Activated CD4-positive, alpha-beta T cell treated with anti-CD3 and anti-CD28 coated beads for 24 hours (primary cell): ENCODE measurements around the gene TRPV4.

Experiments used
- DNase-seq, 2 donors: peaks; one replicate each; pipeline ENCODE4 v3.0.0-alpha.2; 2020; ENCODE audit warnings: low read depth in 2 of 2

TRPV4 gene

GRCh38 chr12:109778684-109779083 is 54.5 kb downstream of the TRPV4 start:
- no peak for DNase-seq

DNA sequence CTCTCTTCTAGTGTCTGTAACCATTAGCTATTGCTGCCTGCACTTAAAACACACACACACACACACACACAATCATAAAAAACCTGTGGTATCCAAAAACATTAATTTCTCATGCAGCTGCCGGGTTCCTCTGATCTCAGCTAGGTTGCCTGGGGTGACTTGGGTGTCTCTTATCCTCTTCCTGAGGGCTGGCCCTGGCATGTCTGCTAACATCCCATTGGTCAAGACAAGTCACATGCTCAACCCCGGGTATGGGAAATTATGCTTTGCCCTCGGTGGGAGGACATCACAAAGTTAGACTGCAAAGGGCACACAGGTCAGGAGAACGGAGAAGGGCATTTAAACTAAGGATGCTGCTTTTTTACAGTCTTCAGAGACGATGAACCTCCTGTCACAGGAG is 55.7 kb downstream of the TRPV4 start:
- no peak for DNase-seq

GRCh38 chr12:109776624-109777023 is 56.6 kb downstream of the TRPV4 start:
- no peak for DNase-seq

GRCh38 chr12:109775172-109775881 is 57.9 kb downstream of the TRPV4 start:
- peak; percentile 63 to 65 for DNase-seq

DNA sequence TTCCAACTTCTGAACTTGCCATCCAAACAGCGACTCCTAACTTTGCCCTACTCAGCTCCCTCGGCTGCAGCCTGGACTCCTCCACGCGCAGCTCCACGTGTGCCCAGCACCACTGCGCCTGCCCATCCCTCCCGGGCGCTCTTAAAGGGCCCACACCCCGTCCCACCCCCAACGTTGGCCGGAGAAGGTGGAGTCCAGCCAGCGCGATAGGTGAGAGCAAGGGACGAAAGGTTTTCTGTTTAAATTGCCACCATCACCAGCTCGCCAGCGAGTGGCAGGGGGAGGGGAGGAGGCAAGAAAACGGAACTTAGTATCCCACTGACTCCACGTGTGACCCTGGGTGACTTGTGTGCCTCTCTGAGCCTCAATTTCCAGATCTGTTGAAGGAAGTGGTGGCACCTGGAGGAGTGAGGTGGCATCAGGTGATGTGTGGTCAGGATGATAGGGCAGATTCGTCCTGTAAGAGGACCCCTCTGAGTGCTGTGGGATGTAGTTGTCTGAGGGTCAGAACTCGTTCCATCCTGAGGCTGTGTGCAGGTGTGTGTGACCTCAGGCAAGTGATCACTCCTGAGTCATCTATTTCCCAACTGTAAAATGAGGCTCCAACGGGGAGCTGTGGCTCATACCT is 59.7 kb downstream of the TRPV4 start:
- DNase-seq, result no peak

DNA sequence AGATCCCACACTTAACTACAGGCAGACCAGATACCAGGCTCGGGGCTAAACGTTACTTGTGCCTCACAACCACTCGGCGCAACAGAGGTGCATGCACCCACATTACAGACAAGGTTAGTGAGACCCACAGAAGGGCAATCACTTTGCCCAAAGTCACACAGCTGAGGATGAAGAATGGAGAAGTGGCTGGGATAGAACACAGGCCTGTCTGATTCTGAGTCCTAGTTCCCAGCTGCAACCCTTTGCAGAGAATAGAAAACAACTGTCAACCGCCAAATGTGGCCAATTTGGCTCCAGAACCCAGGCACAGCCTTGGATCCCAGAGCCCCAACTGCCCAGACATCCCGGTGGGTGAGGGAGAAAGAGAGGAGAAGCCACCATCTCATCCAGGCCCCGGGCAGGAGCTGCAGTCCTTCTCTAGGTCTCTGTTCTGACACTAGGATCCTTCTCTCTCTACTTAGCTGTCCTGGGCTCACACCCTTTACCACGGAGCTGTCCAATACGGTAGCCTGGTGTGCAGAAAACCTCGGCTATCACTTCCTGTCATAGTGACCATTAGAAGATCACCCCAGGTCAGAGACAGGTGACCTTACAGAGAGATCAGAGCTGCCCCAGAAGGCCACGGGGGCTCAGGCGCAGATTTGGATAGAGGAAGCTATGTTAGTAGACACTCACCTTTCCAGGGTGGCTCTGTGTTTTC is 60.4 kb downstream of the TRPV4 start:
- DNase-seq, result no peak

GRCh38 chr12:109771746-109772621 is 61.2 kb downstream of the TRPV4 start:
- DNase-seq, result no peak

- DNase-seq, result no peak
These were observed 62.1 kb downstream of the TRPV4 start for GRCh38 chr12:109770861-109771670.

DNA sequence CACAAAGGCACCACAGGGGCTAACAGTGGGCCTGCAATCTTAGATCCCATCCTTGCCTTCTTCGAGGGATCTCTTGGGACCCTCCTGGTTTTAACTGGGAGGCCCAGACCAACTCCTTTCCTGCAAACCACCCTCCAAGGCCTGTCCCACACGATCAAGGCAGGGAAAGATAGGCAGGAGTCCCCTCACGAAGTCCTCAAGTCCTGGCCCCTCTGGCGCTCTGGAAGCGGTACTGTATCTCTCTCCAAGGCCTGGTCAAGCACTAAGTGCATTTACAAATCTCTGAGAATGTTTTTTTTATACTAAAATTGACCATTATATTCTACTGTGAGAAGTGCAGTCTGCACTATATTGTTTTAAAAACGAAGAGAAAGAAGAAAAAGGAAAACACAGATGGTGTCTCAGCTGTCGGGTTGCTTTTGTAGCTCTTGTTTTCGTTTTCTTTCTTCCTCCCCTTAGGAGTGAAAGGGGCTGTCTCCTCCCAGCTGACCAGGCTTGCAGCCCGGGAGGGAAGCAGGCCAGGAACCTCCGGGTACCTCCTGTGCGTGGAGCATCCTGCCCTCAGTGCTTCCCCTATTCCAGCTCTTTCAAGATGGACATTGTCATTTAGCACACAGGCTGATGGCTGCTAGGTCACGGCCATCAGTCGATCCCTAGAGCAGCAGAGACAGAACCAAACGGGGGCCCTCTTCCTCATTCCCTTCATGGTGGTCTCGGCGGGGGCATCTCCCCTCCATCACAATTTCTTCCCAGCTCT is 62.9 kb downstream of the TRPV4 start:
- DNase-seq, result no peak

GRCh38 chr12:109768901-109769670 is 64.1 kb downstream of the TRPV4 start:
- no peak for DNase-seq

GRCh38 chr12:109767991-109768900 is 65.0 kb downstream of the TRPV4 start:
- no peak for DNase-seq

DNA sequence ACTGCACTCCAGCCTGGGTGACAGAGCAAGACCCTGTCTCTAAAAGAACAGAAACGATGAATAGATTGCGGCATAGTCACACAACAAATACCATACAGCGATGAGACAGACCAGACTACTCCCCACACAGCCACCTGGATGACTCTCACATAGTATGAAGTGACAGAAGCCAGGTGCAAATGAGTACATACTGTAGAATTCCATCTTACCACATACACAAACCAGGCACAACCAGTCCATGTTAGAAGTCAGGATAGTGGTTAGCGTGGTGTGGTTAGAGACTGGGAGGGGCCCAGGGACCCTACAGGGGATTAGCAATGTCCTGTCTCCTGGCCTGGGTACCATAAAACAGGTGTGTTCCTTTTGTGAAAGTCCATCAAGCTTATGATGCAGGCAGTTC is 65.7 kb downstream of the TRPV4 start:
- DNase-seq, result no peak

GRCh38 chr12:109766251-109766778 is 66.9 kb downstream of the TRPV4 start:
- DNase-seq, result no peak

GRCh38 chr12:109765446-109765810 is 67.8 kb downstream of the TRPV4 start:
- no peak for DNase-seq

DNA sequence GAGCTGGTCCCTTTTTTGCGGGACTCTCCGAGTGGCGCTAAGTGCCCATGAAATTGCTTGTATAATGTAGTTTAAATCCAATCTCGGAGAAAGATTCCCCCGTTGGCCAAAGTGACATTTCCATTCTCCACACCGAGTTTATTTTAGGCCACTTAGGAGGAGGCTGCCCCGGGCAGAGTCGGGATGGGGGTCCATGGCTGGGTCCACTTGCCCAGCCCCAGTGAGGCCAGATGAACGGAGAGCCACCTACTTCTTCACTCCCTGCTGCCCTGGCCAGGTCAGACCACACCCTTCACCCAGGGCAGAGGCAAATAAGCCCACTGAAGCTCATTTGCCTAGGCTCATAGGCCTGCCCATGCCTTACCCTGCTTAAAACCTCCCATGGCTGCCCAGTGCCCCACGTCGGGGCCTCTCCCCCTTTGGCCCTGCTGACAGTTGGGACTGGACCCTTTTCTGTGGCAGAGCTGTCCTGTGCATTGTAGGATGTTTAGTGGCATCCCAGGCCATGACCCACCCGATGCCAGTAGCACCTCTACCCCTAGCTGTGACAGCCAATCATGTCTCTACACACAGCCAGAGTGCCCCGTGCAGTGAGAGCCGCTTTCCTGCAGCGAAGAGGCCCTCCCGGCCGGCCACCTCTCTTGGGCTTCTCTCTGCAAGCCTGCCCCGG is 68.3 kb downstream of the TRPV4 start:
- DNase-seq, result no peak

DNA sequence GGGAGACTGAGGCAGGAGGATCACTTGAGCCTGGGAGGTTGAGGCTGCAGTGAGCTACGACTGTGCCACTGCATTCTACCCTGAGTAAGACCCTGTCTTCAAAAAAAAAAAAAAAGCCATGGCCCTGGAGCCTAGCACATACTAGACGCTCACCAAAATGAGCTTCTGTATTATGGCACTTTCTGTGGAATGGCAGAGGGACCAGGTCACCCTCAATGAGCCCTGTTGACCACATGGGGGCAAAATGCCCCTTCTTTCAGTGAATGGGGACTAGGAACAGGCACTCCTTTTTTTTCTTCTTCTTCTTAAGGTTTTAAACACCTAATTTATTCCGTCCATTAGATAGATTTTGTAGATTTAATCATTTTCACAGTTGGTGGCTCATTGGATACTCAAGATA is 69.1 kb downstream of the TRPV4 start:
- DNase-seq, result no peak

DNA sequence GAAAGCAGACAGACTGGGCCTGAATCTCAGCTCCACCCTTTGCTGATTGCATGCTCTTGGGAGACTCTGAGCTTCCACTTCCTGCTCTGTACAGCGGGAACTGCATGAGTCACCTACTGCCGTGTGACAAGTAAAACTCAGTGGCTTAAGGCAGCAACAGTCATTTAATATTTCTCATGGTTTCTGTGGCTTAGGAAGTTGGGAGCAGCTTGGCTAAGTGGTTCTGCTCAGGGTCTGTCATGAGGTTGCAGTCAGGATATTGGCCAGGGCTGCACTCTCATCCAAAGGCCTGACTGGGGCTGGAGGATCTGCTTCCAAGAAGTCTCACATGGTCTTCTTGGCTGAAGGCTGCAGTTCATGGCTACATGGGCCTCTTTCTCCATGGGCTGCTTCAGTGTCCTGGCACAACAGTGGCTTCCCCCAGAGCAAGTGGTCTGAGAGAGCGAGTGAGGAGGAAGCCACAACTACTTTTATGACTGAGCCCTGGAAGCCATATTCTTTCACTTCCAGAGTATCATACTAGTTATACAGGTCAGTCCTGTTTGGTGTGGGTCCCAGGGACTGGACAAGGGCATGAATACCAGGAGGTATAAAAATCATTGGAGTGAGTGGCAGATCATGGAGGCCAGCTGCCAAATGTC is 69.9 kb downstream of the TRPV4 start:
- no peak for DNase-seq
